ENCODE measurements around the gene KCNN3.

- TF ChIP-seq POLR2A (IDR thresholded peaks at IDR 0.05) (no peak), CTCF (IDR thresholded peaks at IDR 0.05) (no peak), EP300 (IDR thresholded peaks at IDR 0.05) (no peak)
Observed at GRCh38 chr1:154663471-154664060, 206.5 kb downstream of the KCNN3 start.
